Panc1 (cell line): Measurements from ENCODE around the gene PIP4P1.

Source experiments
- POLR2AphosphoS5 ChIP-seq: IDR thresholded peaks from 2 replicates; pipeline ENCODE4 v1.6.1; 2012; ENCODE audit warnings: mild to moderate bottlenecking, low read depth, low read length, moderate library complexity
- TF ChIP-seq, protein P1 (sequence below): fragments of 450-650 bp; IDR thresholded peaks from 2 replicates; pipeline ENCODE4 v1.5.1; 2017; ENCODE audit warnings: mild to moderate bottlenecking

DNA sequence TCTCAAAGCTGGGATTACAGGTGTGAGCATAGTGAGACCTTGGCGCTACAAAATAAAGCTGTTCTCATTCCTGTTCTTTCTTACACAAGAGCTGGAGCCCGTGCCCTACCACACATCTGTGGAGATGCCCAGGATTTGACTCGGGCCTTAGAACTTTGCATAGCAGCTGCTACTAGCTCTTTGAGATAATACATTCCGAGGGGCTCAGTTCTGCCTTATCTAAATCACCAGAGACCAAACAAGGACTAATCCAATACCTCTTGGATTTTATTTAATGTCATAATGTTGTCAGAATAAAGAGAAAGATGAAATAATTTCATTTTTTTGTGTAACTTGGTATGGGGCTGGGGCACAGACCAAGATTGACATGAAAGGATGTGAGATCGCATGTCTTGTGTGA, 15.5 kb upstream of the PIP4P1 start:
- TF ChIP-seq, protein P1, sequence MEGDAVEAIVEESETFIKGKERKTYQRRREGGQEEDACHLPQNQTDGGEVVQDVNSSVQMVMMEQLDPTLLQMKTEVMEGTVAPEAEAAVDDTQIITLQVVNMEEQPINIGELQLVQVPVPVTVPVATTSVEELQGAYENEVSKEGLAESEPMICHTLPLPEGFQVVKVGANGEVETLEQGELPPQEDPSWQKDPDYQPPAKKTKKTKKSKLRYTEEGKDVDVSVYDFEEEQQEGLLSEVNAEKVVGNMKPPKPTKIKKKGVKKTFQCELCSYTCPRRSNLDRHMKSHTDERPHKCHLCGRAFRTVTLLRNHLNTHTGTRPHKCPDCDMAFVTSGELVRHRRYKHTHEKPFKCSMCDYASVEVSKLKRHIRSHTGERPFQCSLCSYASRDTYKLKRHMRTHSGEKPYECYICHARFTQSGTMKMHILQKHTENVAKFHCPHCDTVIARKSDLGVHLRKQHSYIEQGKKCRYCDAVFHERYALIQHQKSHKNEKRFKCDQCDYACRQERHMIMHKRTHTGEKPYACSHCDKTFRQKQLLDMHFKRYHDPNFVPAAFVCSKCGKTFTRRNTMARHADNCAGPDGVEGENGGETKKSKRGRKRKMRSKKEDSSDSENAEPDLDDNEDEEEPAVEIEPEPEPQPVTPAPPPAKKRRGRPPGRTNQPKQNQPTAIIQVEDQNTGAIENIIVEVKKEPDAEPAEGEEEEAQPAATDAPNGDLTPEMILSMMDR, result no peak
- no peak for TF ChIP-seq POLR2AphosphoS5
